ENCODE measurements around the gene EEFSEC. TPM values are rescaled to one million over a fixed set of nuclear protein-coding genes. Genes with fewer than 3 reads are reported as not detected.

Gene EEFSEC
- total and polyA plus RNA-seq, 10 donors, result 8.5 to 19.2 (median 14.2) TPM

GRCh38 chr3:128236657-128237056 is 83.4 kb downstream of the EEFSEC start:
- TF ChIP-seq POLR2AphosphoS5 (IDR thresholded peaks at IDR 0.05), result no peak
- no peak for TF ChIP-seq CTCF (IDR thresholded peaks at IDR 0.05 in 8 of 11, conservative IDR thresholded peaks at IDR 0.05 in 3 of 11)
- TF ChIP-seq POLR2A (IDR thresholded peaks at IDR 0.05), result no peak
- no peaks in the 10 kb centered on the region for H3K9me3 ChIP-seq
- no peak overlapping the region for H3K4me3 ChIP-seq
- no peaks in the 10 kb centered on the region for H3K36me3 ChIP-seq
- intact Hi-C loops (cut with DNase I; ENCODE audit: low total_unique reads), result no loop called here
- H3K27ac ChIP-seq, result no peak overlapping the region
- H3K27me3 ChIP-seq (replicated peaks in 1 of 7), result no peaks in the 10 kb centered on the region
- WGBS, 5 donors, result 82 to 88% (median 84%) methylated on average over 8 of the region's 8 CpGs
- peaks cover 0 to 35% (median 0%) of the 10 kb centered on the region in 6 donors for H3K4me1 ChIP-seq
- no peak for DNase-seq

- Histone ChIP-seq H3K36me3 (no peaks in the 10 kb centered on the region), H3K27me3 (replicated peaks in 1 of 7) (no peaks in the 10 kb centered on the region), H3K27ac (no peak overlapping the region), H3K4me3 (no peak overlapping the region), H3K9me3 (no peaks in the 10 kb centered on the region), H3K4me1 (peaks cover 0 to 31% (median 0%) of the 10 kb centered on the region in 6 donors)
- DNase-seq, result no peak
- intact Hi-C loops (cut with DNase I; ENCODE audit: low total_unique reads), result no loop called here
- TF ChIP-seq POLR2AphosphoS5 (IDR thresholded peaks at IDR 0.05), result no peak
- no peak for TF ChIP-seq CTCF (IDR thresholded peaks at IDR 0.05 in 8 of 11, conservative IDR thresholded peaks at IDR 0.05 in 3 of 11)
- no peak for TF ChIP-seq POLR2A (IDR thresholded peaks at IDR 0.05)
- WGBS, 5 donors, result 69 to 88% (median 75%) methylated on average over 3 of the region's 3 CpGs
These were observed 84.3 kb downstream of the EEFSEC start for GRCh38 chr3:128237348-128238183.

GRCh38 chr3:128238184-128238489 is 84.9 kb downstream of the EEFSEC start:
- Histone ChIP-seq H3K9me3 (no peaks in the 10 kb centered on the region), H3K27me3 (replicated peaks in 1 of 7) (no peaks in the 10 kb centered on the region), H3K4me1 (peaks cover 0 to 32% (median 2%) of the 10 kb centered on the region in 6 donors), H3K27ac (no peak overlapping the region), H3K4me3 (no peak overlapping the region), H3K36me3 (no peaks in the 10 kb centered on the region)
- intact Hi-C loops (cut with DNase I; ENCODE audit: low total_unique reads), result no loop called here
- no peak for DNase-seq
- no peak for TF ChIP-seq POLR2AphosphoS5 (IDR thresholded peaks at IDR 0.05)
- no peak for TF ChIP-seq POLR2A (IDR thresholded peaks at IDR 0.05)
- TF ChIP-seq CTCF (IDR thresholded peaks at IDR 0.05 in 8 of 11, conservative IDR thresholded peaks at IDR 0.05 in 3 of 11), result no peak

GRCh38 chr3:128239304-128239703 is 86.0 kb downstream of the EEFSEC start:
- Histone ChIP-seq H3K36me3 (no peaks in the 10 kb centered on the region), H3K4me3 (no peak overlapping the region), H3K9me3 (no peaks in the 10 kb centered on the region), H3K27me3 (replicated peaks in 1 of 7) (no peaks in the 10 kb centered on the region), H3K27ac (no peak overlapping the region), H3K4me1 (peaks cover 0 to 38% (median 3%) of the 10 kb centered on the region in 6 donors)
- no peak for TF ChIP-seq POLR2AphosphoS5 (IDR thresholded peaks at IDR 0.05)
- no peak for TF ChIP-seq CTCF (IDR thresholded peaks at IDR 0.05 in 8 of 11, conservative IDR thresholded peaks at IDR 0.05 in 3 of 11)
- no peak for TF ChIP-seq POLR2A (IDR thresholded peaks at IDR 0.05)
- WGBS, 5 donors, result 91 to 100% (median 94%) methylated on average over 3 of the region's 3 CpGs
- intact Hi-C loops (cut with DNase I; ENCODE audit: low total_unique reads), result no loop called here
- no peak for DNase-seq
